ENCODE results near the gene GPC6. TPM values are rescaled to one million over a fixed set of nuclear protein-coding genes. Genes with fewer than 3 reads are reported as not detected.

Gene GPC6
- polyA plus RNA-seq, 1 of the 3 experiments (the other 2 are of a cell fraction), result 6.7 TPM

GRCh38 chr13:94178625-94179244 is 952.1 kb downstream of the GPC6 start:
- DNase-seq, result no peak
- no peaks in the 10 kb centered on the region for H3K79me2 ChIP-seq (ENCODE audit: insufficient read depth)
- TF ChIP-seq PBX3 (IDR thresholded peaks at IDR 0.05) (no peak), CTCF (IDR thresholded peaks at IDR 0.05) (no peak), NFIC (IDR thresholded peaks at IDR 0.05; ENCODE audit: borderline replicate concordance) (no peak), FOXJ3 (CRISPR knock-in tag; IDR thresholded peaks at IDR 0.05) (no peak), NRF1 (IDR thresholded peaks at IDR 0.05; ENCODE audit: low read depth, low read length) (no peak), SMC3 (IDR thresholded peaks at IDR 0.05; ENCODE audit: low read depth, low read length) (no peak), IRF3 (IDR thresholded peaks at IDR 0.05; ENCODE audit: low read depth, low read length) (no peak), MEF2A (IDR thresholded peaks at IDR 0.05; ENCODE audit: borderline replicate concordance, low read depth) (no peak)
- WGBS (ENCODE audit: low lambda C conversion rate), result 84% methylated on average over 5 of the region's 5 CpGs
- H3K4me1 ChIP-seq (ENCODE audit: control insufficient read depth in 1 of 2, insufficient read depth in 2 of 2, low read depth in 1 of 2, low read length in 1 of 2), result no peaks in the 10 kb centered on the region; a peak in 2 of 4 replicates
- H3K4me2 ChIP-seq, result no peak overlapping the region
- POLR2A ChIA-PET, result no interaction called here
- H3K9me3 ChIP-seq, result no peaks in the 10 kb centered on the region
- no peaks in the 10 kb centered on the region for H3K9me2 ChIP-seq
- CTCF ChIA-PET, result interaction anchor here (1.4 kb wide), 1 partner anchor 10 kb away, joined by 3 read pairs; no protein-coding TSS in a partner anchor
- no peak overlapping the region for H3K27ac ChIP-seq (ENCODE audit: low read depth in 2 of 2, low read length in 1 of 2)
- no peak overlapping the region for H2AFZ ChIP-seq (ENCODE audit: low read depth)
- no peaks in the 10 kb centered on the region for H3K27me3 ChIP-seq (ENCODE audit: insufficient read depth)
- H3K4me3 ChIP-seq (ENCODE audit: low read depth in 2 of 2, low read length in 1 of 2), result no peak overlapping the region
- no peak overlapping the region for H3K9ac ChIP-seq
- H3F3A ChIP-seq (replicated peaks; ENCODE audit: insufficient read depth), result no peaks in the 10 kb centered on the region
- no peaks in the 10 kb centered on the region for H4K20me1 ChIP-seq (ENCODE audit: insufficient read depth)
- no peaks in the 10 kb centered on the region for H3K36me3 ChIP-seq (replicated peaks in 1 of 2; ENCODE audit: control insufficient read depth in 1 of 2, insufficient read depth in 2 of 2, low read length in 1 of 2)

GRCh38 chr13:94181461-94182107 is 955.0 kb downstream of the GPC6 start:
- Histone ChIP-seq H3K9me2 (no peaks in the 10 kb centered on the region), H2AFZ (ENCODE audit: low read depth) (no peak overlapping the region), H3K4me1 (ENCODE audit: control insufficient read depth in 1 of 2, insufficient read depth in 2 of 2, low read depth in 1 of 2, low read length in 1 of 2) (no peaks in the 10 kb centered on the region; a peak in 2 of 4 replicates), H3K9ac (no peak overlapping the region), H3K36me3 (replicated peaks in 1 of 2; ENCODE audit: control insufficient read depth in 1 of 2, insufficient read depth in 2 of 2, low read length in 1 of 2) (no peaks in the 10 kb centered on the region), H3K27me3 (ENCODE audit: insufficient read depth) (no peaks in the 10 kb centered on the region), H3K9me3 (no peaks in the 10 kb centered on the region), H3K4me2 (no peak overlapping the region), H3K4me3 (ENCODE audit: low read depth in 2 of 2, low read length in 1 of 2) (no peak overlapping the region), H3K27ac (ENCODE audit: low read depth in 2 of 2, low read length in 1 of 2) (no peak overlapping the region), H4K20me1 (ENCODE audit: insufficient read depth) (no peaks in the 10 kb centered on the region), H3K79me2 (ENCODE audit: insufficient read depth) (no peaks in the 10 kb centered on the region), H3F3A (replicated peaks; ENCODE audit: insufficient read depth) (no peaks in the 10 kb centered on the region)
- WGBS (ENCODE audit: low lambda C conversion rate), result 92% methylated on average over 1 of the region's 1 CpG
- no peak for DNase-seq
- POLR2A ChIA-PET, result no interaction called here
- CTCF ChIA-PET, result interaction anchor here (0.9 to 1.1 kb wide), 2 partner anchors 9 kb away, joined by 3 to 4 read pairs; no protein-coding TSS in a partner anchor
- no peak for TF ChIP-seq RXRA (IDR thresholded peaks at IDR 0.05; ENCODE audit: borderline replicate concordance, low read depth)
- no peak for TF ChIP-seq PBX3 (IDR thresholded peaks at IDR 0.05)
- no peak for TF ChIP-seq JUND (IDR thresholded peaks at IDR 0.05)
- TF ChIP-seq EP300 (IDR thresholded peaks at IDR 0.05; ENCODE audit: borderline replicate concordance in 1 of 2, low read depth in 1 of 2, low read length in 1 of 2), result no peak
- no peak for TF ChIP-seq USF2 (IDR thresholded peaks at IDR 0.05; ENCODE audit: borderline replicate concordance, low read depth, low read length)
- no peak for TF ChIP-seq GABPA (IDR thresholded peaks at IDR 0.05; ENCODE audit: low read depth)
- no peak for TF ChIP-seq RFX5 (IDR thresholded peaks at IDR 0.05; ENCODE audit: low read length)
- no peak for TF ChIP-seq EZH2phosphoT487 (IDR thresholded peaks at IDR 0.05; ENCODE audit: borderline replicate concordance, low read depth)
- no peak for TF ChIP-seq GATA2 (CRISPR knock-in tag; IDR thresholded peaks at IDR 0.05)
- TF ChIP-seq ELF1 (IDR thresholded peaks at IDR 0.05), result no peak
- no peak for TF ChIP-seq MEF2A (IDR thresholded peaks at IDR 0.05; ENCODE audit: borderline replicate concordance, low read depth)
- no peak for TF ChIP-seq CTCF (IDR thresholded peaks at IDR 0.05)
